ENCODE measurements around the gene ARL14EPL. TPM values are rescaled to one million over a fixed set of nuclear protein-coding genes. Genes with fewer than 3 reads are reported as not detected.

ARL14EPL gene
- total RNA-seq, 2 experiments from 2014 or later, result not detected

DNA sequence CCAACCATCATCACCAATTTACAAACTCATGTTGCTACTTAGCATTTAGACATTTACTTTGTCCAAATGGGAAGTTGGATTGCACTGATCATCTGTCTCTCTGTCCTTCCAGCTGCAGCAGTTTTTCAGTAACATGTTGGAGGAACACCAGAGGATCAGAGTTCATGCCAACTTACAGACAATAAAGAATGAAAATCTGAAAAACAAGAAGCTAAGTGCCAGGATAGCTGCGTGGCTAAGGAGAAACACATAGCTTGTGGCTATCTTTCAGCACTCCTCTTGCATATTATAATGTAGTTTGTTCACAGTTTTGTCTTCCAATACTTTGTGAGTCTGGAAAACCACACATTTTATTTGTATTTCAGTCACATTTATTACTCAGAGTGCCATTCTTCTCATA lies 6.4 kb upstream of the ARL14EPL start:
- no peaks in the 10 kb centered on the region for H3K4me1 Mint-ChIP-seq
- no peak overlapping the region for H3K27ac Mint-ChIP-seq
- H3K9me3 Mint-ChIP-seq, result no peaks in the 10 kb centered on the region
- H3K36me3 Mint-ChIP-seq (ENCODE audit: low read depth), result no peaks in the 10 kb centered on the region
- H3K27me3 Mint-ChIP-seq, result peaks cover 23% of the 10 kb centered on the region
- POLR2A ChIA-PET, result no interaction called here
- no peak for DNase-seq
- H3K4me3 Mint-ChIP-seq, result no peak overlapping the region
- CTCF ChIA-PET, result no interaction called here

- CTCF ChIA-PET, result no interaction called here
- Mint-ChIP-seq H3K27me3 (peaks cover 24% of the 10 kb centered on the region), H3K9me3 (no peaks in the 10 kb centered on the region), H3K4me1 (peaks cover 6% of the 10 kb centered on the region), H3K27ac (no peak overlapping the region), H3K4me3 (no peak overlapping the region), H3K36me3 (ENCODE audit: low read depth) (no peaks in the 10 kb centered on the region)
- POLR2A ChIA-PET, result no interaction called here
- no peak for DNase-seq
Measured at GRCh38 chr5:116032991-116033390, 719 bp downstream of the ARL14EPL start.

GRCh38 chr5:116035123-116035522 lies 2.9 kb downstream of the ARL14EPL start:
- H3K9me3 Mint-ChIP-seq, result no peaks in the 10 kb centered on the region
- ChIA-PET CTCF (interaction anchor here (1.0 kb wide), 1 partner anchor 401 kb away, joined by 4 read pairs; no protein-coding TSS in a partner anchor), POLR2A (no interaction called here)
- H3K4me3 Mint-ChIP-seq, result no peak overlapping the region
- DNase-seq, result no peak
- no peaks in the 10 kb centered on the region for H3K36me3 Mint-ChIP-seq (ENCODE audit: low read depth)
- peaks cover 6% of the 10 kb centered on the region for H3K4me1 Mint-ChIP-seq
- H3K27ac Mint-ChIP-seq, result no peak overlapping the region
- peaks cover 27% of the 10 kb centered on the region for H3K27me3 Mint-ChIP-seq

DNA sequence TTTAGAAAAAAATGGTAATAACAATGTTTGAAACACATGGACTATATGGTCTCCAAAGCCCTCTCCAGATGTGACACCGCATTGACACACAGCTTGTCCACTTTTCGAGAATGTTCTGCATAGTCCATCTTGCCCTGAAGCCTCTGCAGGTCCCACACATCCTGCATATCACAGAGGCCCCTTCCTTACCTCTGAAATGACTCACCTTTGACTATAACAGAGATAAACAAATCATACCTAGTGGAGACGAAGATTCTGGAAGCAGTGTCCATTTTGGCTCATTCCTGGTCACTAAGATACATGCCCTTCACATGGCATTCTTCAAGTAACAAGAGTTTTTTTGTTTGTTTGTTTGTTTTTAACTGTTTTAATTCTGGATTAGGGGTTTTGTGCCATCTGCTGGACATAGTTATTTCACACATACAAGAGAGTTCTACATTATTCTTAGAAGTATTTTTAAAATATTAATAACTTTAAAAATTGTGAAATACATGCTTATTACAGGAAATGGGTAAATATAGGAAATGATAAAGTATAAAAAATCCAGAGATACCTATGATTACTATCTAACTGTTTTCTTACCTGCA lies 5.1 kb downstream of the ARL14EPL start:
- Mint-ChIP-seq H3K27me3 (peaks cover 28% of the 10 kb centered on the region), H3K27ac (no peak overlapping the region), H3K4me3 (no peak overlapping the region), H3K4me1 (peaks cover 3% of the 10 kb centered on the region), H3K36me3 (ENCODE audit: low read depth) (no peaks in the 10 kb centered on the region), H3K9me3 (no peaks in the 10 kb centered on the region)
- ChIA-PET POLR2A (no interaction called here), CTCF (interaction anchor here (0.6 kb wide), 1 partner anchor 31 kb away, joined by 3 read pairs; no protein-coding TSS in a partner anchor)
- no peak for DNase-seq

DNA sequence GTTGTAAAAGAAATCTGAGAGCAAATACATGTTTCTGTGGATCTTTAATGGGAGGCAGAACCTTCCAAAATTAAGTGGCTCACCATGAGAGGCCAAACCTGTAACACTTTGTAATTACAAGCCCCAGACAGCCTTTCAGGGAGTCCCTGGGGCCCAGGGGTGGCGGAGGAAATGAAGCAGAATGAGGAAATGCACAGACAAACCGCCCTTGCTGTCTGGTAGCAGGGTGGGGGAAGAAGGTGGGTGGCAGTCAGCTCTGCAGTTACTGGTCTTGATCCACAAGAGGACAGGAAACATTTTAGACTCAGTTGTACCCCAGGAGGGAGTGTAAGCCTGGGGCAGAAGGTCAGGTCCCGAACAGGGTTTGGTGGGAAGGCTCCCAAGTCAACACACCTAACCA lies 6.5 kb downstream of the ARL14EPL start:
- DNase-seq, result no peak
- peaks cover 30% of the 10 kb centered on the region for H3K27me3 Mint-ChIP-seq
- ChIA-PET POLR2A (no interaction called here), CTCF (no interaction called here)
- peaks cover 3% of the 10 kb centered on the region for H3K4me1 Mint-ChIP-seq
- no peak overlapping the region for H3K27ac Mint-ChIP-seq
- H3K9me3 Mint-ChIP-seq, result no peaks in the 10 kb centered on the region
- no peaks in the 10 kb centered on the region for H3K36me3 Mint-ChIP-seq (ENCODE audit: low read depth)
- H3K4me3 Mint-ChIP-seq, result no peak overlapping the region

DNA sequence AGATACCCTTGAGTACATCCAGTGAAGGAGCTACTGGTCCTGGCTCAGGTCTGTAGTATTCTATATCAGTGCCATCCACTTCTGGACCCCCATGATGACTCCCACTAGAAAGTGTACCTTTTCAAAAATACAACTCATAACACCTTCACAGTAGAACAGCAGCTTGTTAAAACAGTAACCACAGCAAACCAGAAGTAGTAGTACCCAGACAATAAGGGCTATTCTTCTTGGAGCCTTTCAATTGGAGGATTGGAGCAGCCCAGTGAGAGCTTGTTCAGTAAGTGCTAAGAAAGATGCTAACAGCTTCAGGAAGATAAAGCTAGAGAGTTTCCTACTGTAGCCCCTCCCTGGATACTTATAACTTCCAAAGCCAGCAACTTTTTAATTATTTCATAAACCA lies 10.1 kb downstream of the ARL14EPL start:
- H3K27me3 Mint-ChIP-seq, result peaks cover 22% of the 10 kb centered on the region

GRCh38 chr5:116044073-116044472 lies 11.8 kb downstream of the ARL14EPL start:
- Mint-ChIP-seq H3K27ac (no peak overlapping the region), H3K27me3 (peaks cover 19% of the 10 kb centered on the region), H3K4me3 (no peak overlapping the region), H3K4me1 (peaks cover 2% of the 10 kb centered on the region), H3K36me3 (ENCODE audit: low read depth) (no peaks in the 10 kb centered on the region), H3K9me3 (no peaks in the 10 kb centered on the region)
- DNase-seq, result no peak
- POLR2A ChIA-PET, result no interaction called here
- CTCF ChIA-PET, result no interaction called here

More for the DNA sequence above, 10.1 kb downstream of the ARL14EPL start:
- Mint-ChIP-seq H3K36me3 (ENCODE audit: low read depth) (no peaks in the 10 kb centered on the region), H3K27ac (no peak overlapping the region), H3K9me3 (no peaks in the 10 kb centered on the region), H3K4me1 (peaks cover 2% of the 10 kb centered on the region), H3K4me3 (no peak overlapping the region)
- ChIA-PET CTCF (interaction anchor here (0.6 kb wide), 1 partner anchor 204 kb away, joined by 3 read pairs; no protein-coding TSS in a partner anchor), POLR2A (no interaction called here)
- DNase-seq, result no peak

DNA sequence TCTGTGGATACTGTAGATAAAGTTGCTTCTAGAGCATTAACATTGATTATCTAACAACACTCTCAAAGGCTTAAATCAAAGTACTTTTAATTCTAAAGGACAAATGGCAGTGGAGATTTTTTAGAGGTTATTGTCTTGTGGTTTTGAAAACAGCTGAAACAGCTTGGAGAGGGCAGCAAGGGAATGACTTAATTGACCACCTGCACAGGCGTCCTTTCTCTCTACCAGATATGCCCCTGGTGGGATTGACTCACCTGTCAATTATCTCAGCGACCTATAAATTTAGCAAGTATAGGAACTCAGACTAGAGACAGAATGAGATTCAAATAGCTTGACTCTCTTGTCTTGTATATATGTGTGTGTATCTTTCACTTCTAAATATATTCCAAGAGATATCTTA lies 13.5 kb downstream of the ARL14EPL start:
- H3K4me3 Mint-ChIP-seq, result no peak overlapping the region
- H3K4me1 Mint-ChIP-seq, result peaks cover 2% of the 10 kb centered on the region
- no peak overlapping the region for H3K27ac Mint-ChIP-seq
- H3K36me3 Mint-ChIP-seq (ENCODE audit: low read depth), result no peaks in the 10 kb centered on the region
- ChIA-PET POLR2A (no interaction called here), CTCF (no interaction called here)
- DNase-seq, result no peak
- peaks cover 19% of the 10 kb centered on the region for H3K27me3 Mint-ChIP-seq
- no peaks in the 10 kb centered on the region for H3K9me3 Mint-ChIP-seq

- H3K4me1 Mint-ChIP-seq, result peaks cover 2% of the 10 kb centered on the region
- no peak overlapping the region for H3K4me3 Mint-ChIP-seq
- H3K9me3 Mint-ChIP-seq, result no peaks in the 10 kb centered on the region
- ChIA-PET POLR2A (no interaction called here), CTCF (no interaction called here)
- no peak overlapping the region for H3K27ac Mint-ChIP-seq
- peaks cover 19% of the 10 kb centered on the region for H3K27me3 Mint-ChIP-seq
- no peak for DNase-seq
- H3K36me3 Mint-ChIP-seq (ENCODE audit: low read depth), result no peaks in the 10 kb centered on the region
Measured at GRCh38 chr5:116046261-116046660, 14.0 kb downstream of the ARL14EPL start.

GRCh38 chr5:116046823-116047222 lies 14.6 kb downstream of the ARL14EPL start:
- Mint-ChIP-seq H3K9me3 (no peaks in the 10 kb centered on the region), H3K36me3 (ENCODE audit: low read depth) (no peaks in the 10 kb centered on the region), H3K4me3 (no peak overlapping the region), H3K27me3 (peaks cover 16% of the 10 kb centered on the region), H3K4me1 (peaks cover 2% of the 10 kb centered on the region), H3K27ac (no peak overlapping the region)
- ChIA-PET CTCF (no interaction called here), POLR2A (no interaction called here)
- DNase-seq, result no peak

GRCh38 chr5:116058346-116058936 lies 26.2 kb downstream of the ARL14EPL start:
- POLR2A ChIA-PET, result no interaction called here

DNA sequence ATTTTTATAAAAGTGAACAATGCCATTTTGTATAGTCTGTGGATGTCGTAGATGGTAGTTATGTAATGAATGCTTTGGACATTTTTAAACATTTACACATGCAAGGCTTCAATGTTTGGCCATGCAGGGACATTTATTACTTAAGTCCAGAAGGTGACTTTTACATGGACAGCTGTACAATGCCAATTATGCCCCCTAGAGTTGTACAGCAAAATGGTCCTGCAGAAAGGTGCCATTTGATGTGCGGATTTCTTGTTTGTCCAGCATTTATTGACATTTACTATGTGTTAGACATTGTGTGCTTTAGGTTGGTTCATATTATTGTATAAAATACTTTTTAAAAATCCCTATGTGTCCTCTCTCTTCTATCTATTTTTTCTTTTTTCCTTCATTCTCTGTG lies 30.1 kb downstream of the ARL14EPL start:
- Mint-ChIP-seq H3K27ac (no peak overlapping the region), H3K4me1 (no peaks in the 10 kb centered on the region), H3K36me3 (ENCODE audit: low read depth) (no peaks in the 10 kb centered on the region), H3K27me3 (peaks cover 50% of the 10 kb centered on the region), H3K4me3 (no peak overlapping the region), H3K9me3 (no peaks in the 10 kb centered on the region)
- DNase-seq, result no peak
- POLR2A ChIA-PET, result no interaction called here
- CTCF ChIA-PET, result no interaction called here

More at GRCh38 chr5:116058346-116058936, 26.2 kb downstream of the ARL14EPL start:
- CTCF ChIA-PET, result no interaction called here
- Mint-ChIP-seq H3K4me3 (no peak overlapping the region), H3K4me1 (no peaks in the 10 kb centered on the region), H3K36me3 (ENCODE audit: low read depth) (no peaks in the 10 kb centered on the region), H3K27me3 (peaks cover 40% of the 10 kb centered on the region), H3K27ac (no peak overlapping the region), H3K9me3 (no peaks in the 10 kb centered on the region)
- no peak for DNase-seq

- Mint-ChIP-seq H3K9me3 (no peaks in the 10 kb centered on the region), H3K27me3 (peaks cover 43% of the 10 kb centered on the region), H3K4me1 (no peaks in the 10 kb centered on the region), H3K4me3 (no peak overlapping the region), H3K36me3 (ENCODE audit: low read depth) (no peaks in the 10 kb centered on the region), H3K27ac (no peak overlapping the region)
- no peak for DNase-seq
- POLR2A ChIA-PET, result no interaction called here
- CTCF ChIA-PET, result no interaction called here
Measured at GRCh38 chr5:116063950-116064349, 31.7 kb downstream of the ARL14EPL start.

DNA sequence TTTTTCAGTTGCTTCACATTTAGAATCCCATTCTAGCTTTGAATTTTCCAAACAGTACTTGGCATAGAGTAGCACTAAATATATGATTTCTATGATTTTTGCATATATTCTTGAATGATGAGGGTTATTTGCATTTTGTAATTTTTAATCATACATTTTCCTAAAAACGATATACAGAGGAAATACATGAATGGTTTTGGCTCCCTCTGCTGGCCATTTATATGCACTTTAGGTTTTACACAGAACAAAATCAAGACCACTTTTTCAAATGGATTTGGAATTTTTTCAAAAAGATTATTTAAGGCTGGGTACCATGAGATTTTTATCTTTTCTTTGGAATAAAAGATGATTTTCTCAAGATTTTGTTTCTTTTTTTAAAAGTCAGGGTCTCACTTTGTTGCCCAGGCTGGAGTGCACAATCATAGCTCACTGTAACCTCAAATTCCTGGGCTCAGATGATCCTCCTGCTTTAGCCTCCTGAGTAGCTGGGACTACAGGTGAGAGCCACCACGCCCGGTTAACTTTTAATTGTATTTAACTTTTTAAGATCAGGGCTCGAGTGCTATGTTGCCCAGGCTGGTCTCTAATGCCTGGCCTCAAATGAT lies 35.9 kb downstream of the ARL14EPL start:
- CTCF ChIA-PET, result interaction anchor here (0.8 to 3.0 kb wide), 16 partner anchors 8 to 806 kb away, joined by 3 to 16 read pairs (median 3); partner anchors contain the start of genes AP3S1, ATG12 and COMMD10
- no peaks in the 10 kb centered on the region for H3K9me3 Mint-ChIP-seq

More for the DNA sequence above, 35.9 kb downstream of the ARL14EPL start:
- POLR2A ChIA-PET, result no interaction called here
- H3K4me3 Mint-ChIP-seq, result no peak overlapping the region
- peaks cover 41% of the 10 kb centered on the region for H3K27me3 Mint-ChIP-seq
- H3K36me3 Mint-ChIP-seq (ENCODE audit: low read depth), result no peaks in the 10 kb centered on the region
- H3K4me1 Mint-ChIP-seq, result no peaks in the 10 kb centered on the region
- DNase-seq, result peak; percentile 25
- no peak overlapping the region for H3K27ac Mint-ChIP-seq
